ENCODE data around the gene HCN3. TPM values are rescaled to one million over a fixed set of nuclear protein-coding genes. Genes with fewer than 3 reads are reported as not detected.

Gene HCN3
- total and polyA plus RNA-seq, 2 of the 13 experiments (the other 11 are each of a cell fraction or from before 2014, with no cell fraction given) = 2.4 to 10.2 TPM

DNA sequence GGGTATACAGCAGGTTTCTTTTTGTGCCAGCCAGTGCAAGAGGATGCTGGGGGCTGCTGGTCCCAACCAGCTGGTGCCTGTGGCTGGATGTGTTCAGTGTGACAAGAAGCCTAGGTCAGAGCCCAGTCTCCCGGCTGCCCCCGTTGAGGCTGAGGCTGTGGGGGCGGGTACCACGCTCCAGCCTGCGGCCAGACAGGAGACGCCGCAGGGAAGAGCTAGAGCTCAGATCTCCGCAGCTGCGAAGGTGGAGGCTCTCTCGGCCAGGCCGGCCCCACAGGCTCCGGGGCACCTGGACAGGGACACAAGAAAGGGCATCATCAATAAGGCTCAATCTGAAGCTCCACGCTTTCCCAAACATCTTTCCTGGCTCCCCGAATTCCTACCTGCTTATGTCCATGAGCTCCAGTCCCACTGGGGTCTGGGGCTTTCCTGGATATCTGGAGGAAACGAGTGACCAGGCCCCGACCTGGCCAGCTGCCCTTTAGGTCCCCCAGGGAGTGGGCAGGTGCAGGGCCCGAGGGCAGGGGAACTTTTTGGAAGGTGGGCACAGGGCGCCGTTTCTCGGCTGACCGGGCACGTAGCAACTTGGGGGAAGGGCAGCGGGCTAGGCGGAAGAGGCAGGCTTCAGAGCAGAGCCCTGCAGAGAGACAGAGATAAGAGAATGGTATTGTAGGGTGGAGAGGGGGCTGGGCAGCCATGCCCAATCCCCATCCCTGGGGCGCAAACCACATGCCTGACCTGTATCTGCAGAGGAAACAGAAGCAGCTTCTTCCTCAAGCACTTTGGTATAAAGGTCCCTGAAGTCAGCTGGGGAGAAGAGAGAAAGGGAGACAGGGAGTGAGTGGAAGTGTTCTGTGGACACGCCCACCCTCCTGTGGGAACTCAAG is 29.4 kb upstream of the HCN3 start:
- 97% methylated on average over 16 of the region's 26 CpGs for WGBS (ENCODE audit: low lambda C conversion rate)
- intact Hi-C loops (cut with micrococcal nuclease; ENCODE audit: unreplicated experiment) = no loop called here
- ChIA-PET POLR2A (no interaction called here), CTCF (ENCODE audit: low intra/inter-chr PET ratio, low total read pairs) (no interaction called here)
- Histone ChIP-seq H3K27ac (ENCODE audit: extremely low read length, insufficient read depth, low read length) (no peak overlapping the region), H3K4me3 (replicated peaks in 1 of 3; ENCODE audit: insufficient read depth in 1 of 3, low read depth in 2 of 3, low read length in 3 of 3) (no peak overlapping the region), H3K27me3 (ENCODE audit: control insufficient read depth in 1 of 2, insufficient read depth in 2 of 2, low read length in 2 of 2) (no peaks in the 10 kb centered on the region), H3K4me2 (ENCODE audit: low read depth, low read length) (no peak overlapping the region), H3K9me3 (ENCODE audit: low read length) (no peaks in the 10 kb centered on the region), H3K9ac (ENCODE audit: insufficient read depth, low read depth, low read length) (no peak overlapping the region), H3K4me1 (ENCODE audit: insufficient read depth, low read length) (peaks cover 23% of the 10 kb centered on the region), H4K20me1 (ENCODE audit: insufficient read depth, low read length) (no peaks in the 10 kb centered on the region), H2AFZ (ENCODE audit: low read length) (no peak overlapping the region), H3K79me2 (ENCODE audit: insufficient read depth, low read length) (no peaks in the 10 kb centered on the region), H3K36me3 (replicated peaks in 1 of 2; ENCODE audit: control insufficient read depth in 1 of 2, insufficient read depth in 2 of 2, low read length in 2 of 2) (peaks cover 1 to 9% of the 10 kb centered on the region in 2 experiments; a peak in 2 of 5 replicates)
- DNase-seq (ENCODE audit: low spot score) (no peak), ATAC-seq (no peak), FAIRE-seq (no peak)
- in situ Hi-C loops (cut with HindIII; ENCODE audit: extremely low pct_ligation_motif_present, low pct_unique_long_range_greater_than_20kb) = loop anchor here (10.0 kb wide), 1 partner anchor 347 kb away; no protein-coding TSS in a partner anchor
- no peak for TF ChIP-seq ARNTL (CRISPR knock-in tag; IDR thresholded peaks at IDR 0.05)
- TF ChIP-seq GLI4 (CRISPR knock-in tag; IDR thresholded peaks at IDR 0.05; ENCODE audit: borderline replicate concordance) = no peak
- no peak for TF ChIP-seq ZC3H4 (CRISPR knock-in tag; IDR thresholded peaks at IDR 0.05; ENCODE audit: borderline replicate concordance)
- TF ChIP-seq, protein P1, sequence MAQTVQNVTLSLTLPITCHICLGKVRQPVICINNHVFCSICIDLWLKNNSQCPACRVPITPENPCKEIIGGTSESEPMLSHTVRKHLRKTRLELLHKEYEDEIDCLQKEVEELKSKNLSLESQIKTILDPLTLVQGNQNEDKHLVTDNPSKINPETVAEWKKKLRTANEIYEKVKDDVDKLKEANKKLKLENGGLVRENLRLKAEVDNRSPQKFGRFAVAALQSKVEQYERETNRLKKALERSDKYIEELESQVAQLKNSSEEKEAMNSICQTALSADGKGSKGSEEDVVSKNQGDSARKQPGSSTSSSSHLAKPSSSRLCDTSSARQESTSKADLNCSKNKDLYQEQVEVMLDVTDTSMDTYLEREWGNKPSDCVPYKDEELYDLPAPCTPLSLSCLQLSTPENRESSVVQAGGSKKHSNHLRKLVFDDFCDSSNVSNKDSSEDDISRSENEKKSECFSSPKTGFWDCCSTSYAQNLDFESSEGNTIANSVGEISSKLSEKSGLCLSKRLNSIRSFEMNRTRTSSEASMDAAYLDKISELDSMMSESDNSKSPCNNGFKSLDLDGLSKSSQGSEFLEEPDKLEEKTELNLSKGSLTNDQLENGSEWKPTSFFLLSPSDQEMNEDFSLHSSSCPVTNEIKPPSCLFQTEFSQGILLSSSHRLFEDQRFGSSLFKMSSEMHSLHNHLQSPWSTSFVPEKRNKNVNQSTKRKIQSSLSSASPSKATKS (CRISPR knock-in tag; IDR thresholded peaks at IDR 0.05) = no peak
- TF ChIP-seq KAT8 (CRISPR knock-in tag; IDR thresholded peaks at IDR 0.05) = no peak
- no peak for TF ChIP-seq EZH2 (conservative IDR thresholded peaks at IDR 0.05; ENCODE audit: low read depth, low read length)
- TF ChIP-seq RARA (CRISPR knock-in tag; IDR thresholded peaks at IDR 0.05) = no peak
- no peak for TF ChIP-seq NONO (IDR thresholded peaks at IDR 0.05)
- no peak for TF ChIP-seq NONO (CRISPR knock-in tag; conservative IDR thresholded peaks at IDR 0.05)
- TF ChIP-seq, protein P2, sequence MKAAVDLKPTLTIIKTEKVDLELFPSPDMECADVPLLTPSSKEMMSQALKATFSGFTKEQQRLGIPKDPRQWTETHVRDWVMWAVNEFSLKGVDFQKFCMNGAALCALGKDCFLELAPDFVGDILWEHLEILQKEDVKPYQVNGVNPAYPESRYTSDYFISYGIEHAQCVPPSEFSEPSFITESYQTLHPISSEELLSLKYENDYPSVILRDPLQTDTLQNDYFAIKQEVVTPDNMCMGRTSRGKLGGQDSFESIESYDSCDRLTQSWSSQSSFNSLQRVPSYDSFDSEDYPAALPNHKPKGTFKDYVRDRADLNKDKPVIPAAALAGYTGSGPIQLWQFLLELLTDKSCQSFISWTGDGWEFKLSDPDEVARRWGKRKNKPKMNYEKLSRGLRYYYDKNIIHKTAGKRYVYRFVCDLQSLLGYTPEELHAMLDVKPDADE (CRISPR knock-in tag; IDR thresholded peaks at IDR 0.05) = no peak
- TF ChIP-seq KMT2A (CRISPR knock-in tag; IDR thresholded peaks at IDR 0.05) = no peak
- no peak for TF ChIP-seq POLR2AphosphoS5 (IDR thresholded peaks at IDR 0.05; ENCODE audit: low read depth, low read length)
- no peak for TF ChIP-seq PTBP1 (IDR thresholded peaks at IDR 0.05; ENCODE audit: low read depth, low read length, poor library complexity, severe bottlenecking)
- TF ChIP-seq U2AF1 (optimal IDR thresholded peaks at IDR 0.05; ENCODE audit: low read depth, low read length) = no peak
- TF ChIP-seq CHD2 (IDR thresholded peaks at IDR 0.05; ENCODE audit: low read depth, low read length) = no peak
- TF ChIP-seq ZNF251 (CRISPR knock-in tag; IDR thresholded peaks at IDR 0.05) = no peak
- no TSS peak for BruUV-seq (replicated peaks)
